Glutamatergic neuron (in vitro differentiated cells): Measurements from ENCODE around the gene ERCC3. TPM values are rescaled to one million over a fixed set of nuclear protein-coding genes. Genes with fewer than 3 reads are reported as not detected.
A peak's percentile ranks its signal among the peaks of the same experiment; 100 is the strongest.

ENCODE experiments used
- DNase-seq: peaks from one replicate; pipeline ENCODE4 v3.0.0; 2022
- H3K27ac Mint-ChIP-seq: one replicate; pipeline ENCODE4 v1.8.0; 2020; ENCODE audit warnings: mild to moderate bottlenecking, mixed read lengths, inconsistent platforms; ENCODE audit not compliant: unreplicated experiment
- H3K27me3 Mint-ChIP-seq: one replicate; pipeline ENCODE4 v1.8.0; 2020; ENCODE audit warnings: mild to moderate bottlenecking, moderate library complexity, mixed read lengths, inconsistent platforms; ENCODE audit not compliant: unreplicated experiment
- H3K36me3 Mint-ChIP-seq: one replicate; pipeline ENCODE4 v1.8.0; 2020; ENCODE audit warnings: mild to moderate bottlenecking, mixed read lengths, inconsistent platforms; ENCODE audit not compliant: unreplicated experiment
- H3K4me1 Mint-ChIP-seq: one replicate; pipeline ENCODE4 v1.8.0; 2020; ENCODE audit warnings: mild to moderate bottlenecking, low read depth, mixed read lengths, inconsistent platforms; ENCODE audit not compliant: unreplicated experiment
- H3K4me3 Mint-ChIP-seq: one replicate; pipeline ENCODE4 v1.8.0; 2020; ENCODE audit warnings: mild to moderate bottlenecking, mixed read lengths, inconsistent platforms; ENCODE audit not compliant: unreplicated experiment
- H3K9me3 Mint-ChIP-seq: one replicate; pipeline ENCODE4 v1.8.0; 2020; ENCODE audit warnings: mild to moderate bottlenecking, moderate library complexity, mixed read lengths, inconsistent platforms; ENCODE audit not compliant: unreplicated experiment
- total RNA-seq: library from RNA; stranded (reverse); fragmentation: NEBNext Ultra II Directional; extraction: Animal tissue kit (Norgen Biotek cat#: 25700); gene quantifications from one replicate; pipeline ENCODE4 v1.2.1, GENCODE V29; 2021; ENCODE audit not compliant: unreplicated experiment
- TF ChIP-seq, protein P1 (sequence below): fragments of 200-600 bp; sonication (generic); IDR thresholded peaks from one replicate; pipeline ENCODE4 v1.5.0; 2021; ENCODE audit not compliant: partially characterized antibody, unreplicated experiment

Gene ERCC3
- total RNA-seq, 1 donor from 2014 or later: 54.0 TPM

- TF ChIP-seq, protein P1, sequence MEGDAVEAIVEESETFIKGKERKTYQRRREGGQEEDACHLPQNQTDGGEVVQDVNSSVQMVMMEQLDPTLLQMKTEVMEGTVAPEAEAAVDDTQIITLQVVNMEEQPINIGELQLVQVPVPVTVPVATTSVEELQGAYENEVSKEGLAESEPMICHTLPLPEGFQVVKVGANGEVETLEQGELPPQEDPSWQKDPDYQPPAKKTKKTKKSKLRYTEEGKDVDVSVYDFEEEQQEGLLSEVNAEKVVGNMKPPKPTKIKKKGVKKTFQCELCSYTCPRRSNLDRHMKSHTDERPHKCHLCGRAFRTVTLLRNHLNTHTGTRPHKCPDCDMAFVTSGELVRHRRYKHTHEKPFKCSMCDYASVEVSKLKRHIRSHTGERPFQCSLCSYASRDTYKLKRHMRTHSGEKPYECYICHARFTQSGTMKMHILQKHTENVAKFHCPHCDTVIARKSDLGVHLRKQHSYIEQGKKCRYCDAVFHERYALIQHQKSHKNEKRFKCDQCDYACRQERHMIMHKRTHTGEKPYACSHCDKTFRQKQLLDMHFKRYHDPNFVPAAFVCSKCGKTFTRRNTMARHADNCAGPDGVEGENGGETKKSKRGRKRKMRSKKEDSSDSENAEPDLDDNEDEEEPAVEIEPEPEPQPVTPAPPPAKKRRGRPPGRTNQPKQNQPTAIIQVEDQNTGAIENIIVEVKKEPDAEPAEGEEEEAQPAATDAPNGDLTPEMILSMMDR: no peak
- Mint-ChIP-seq H3K4me3 (no peak overlapping the region), H3K4me1 (peaks cover 16% of the 10 kb centered on the region), H3K9me3 (no peaks in the 10 kb centered on the region), H3K27me3 (peaks cover 2% of the 10 kb centered on the region), H3K27ac (no peak overlapping the region), H3K36me3 (no peaks in the 10 kb centered on the region)
- no peak for DNase-seq
These were observed 12.1 kb upstream of the ERCC3 start for GRCh38 chr2:127305990-127306585.

DNA sequence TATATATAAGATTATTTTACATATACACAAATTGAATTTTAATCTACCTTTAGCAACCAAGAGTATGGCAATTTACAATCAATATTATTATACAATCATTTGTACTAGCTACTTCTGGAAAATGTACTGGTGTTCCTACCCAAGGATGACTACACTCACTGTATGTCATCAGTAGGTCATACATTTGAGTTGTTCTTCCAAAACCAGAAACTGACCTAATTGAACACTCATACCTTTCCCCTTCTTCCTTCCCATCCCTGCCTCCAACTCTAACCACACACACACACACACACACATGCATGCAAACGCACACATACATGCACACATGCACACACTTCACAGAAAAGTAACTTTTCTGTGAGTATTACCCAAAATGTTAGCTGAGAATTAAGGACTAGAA is 8.2 kb upstream of the ERCC3 start:
- H3K27me3 Mint-ChIP-seq: peaks cover 2% of the 10 kb centered on the region
- DNase-seq: no peak
- no peaks in the 10 kb centered on the region for H3K36me3 Mint-ChIP-seq
- H3K27ac Mint-ChIP-seq: no peak overlapping the region
- H3K9me3 Mint-ChIP-seq: no peaks in the 10 kb centered on the region
- TF ChIP-seq, protein P1: no peak
- peaks cover 8% of the 10 kb centered on the region for H3K4me1 Mint-ChIP-seq
- no peak overlapping the region for H3K4me3 Mint-ChIP-seq

- peak overlapping the region; percentile 52 for H3K27ac Mint-ChIP-seq
- TF ChIP-seq, protein P1: no peak
- peak overlapping the region; percentile 100 for H3K4me3 Mint-ChIP-seq
- no peak for DNase-seq
- peaks cover 8% of the 10 kb centered on the region for H3K36me3 Mint-ChIP-seq
- H3K9me3 Mint-ChIP-seq: no peaks in the 10 kb centered on the region
- peaks cover 8% of the 10 kb centered on the region for H3K4me1 Mint-ChIP-seq
- H3K27me3 Mint-ChIP-seq: peaks cover 2% of the 10 kb centered on the region
These were observed 577 bp downstream of the ERCC3 start for GRCh38 chr2:127293386-127293747.

GRCh38 chr2:127288274-127288673 is 5.7 kb downstream of the ERCC3 start:
- Mint-ChIP-seq H3K27me3 (peaks cover 3% of the 10 kb centered on the region), H3K36me3 (peaks cover 33% of the 10 kb centered on the region), H3K4me1 (peaks cover 8% of the 10 kb centered on the region), H3K4me3 (no peak overlapping the region), H3K27ac (no peak overlapping the region), H3K9me3 (no peaks in the 10 kb centered on the region)
- TF ChIP-seq, protein P1: no peak
- DNase-seq: no peak

GRCh38 chr2:127283275-127283674 is 10.7 kb downstream of the ERCC3 start:
- H3K4me3 Mint-ChIP-seq: no peak overlapping the region

More at GRCh38 chr2:127283275-127283674, 10.7 kb downstream of the ERCC3 start:
- Mint-ChIP-seq H3K36me3 (peaks cover 24% of the 10 kb centered on the region), H3K27ac (no peak overlapping the region), H3K9me3 (no peaks in the 10 kb centered on the region), H3K4me1 (no peaks in the 10 kb centered on the region), H3K27me3 (peaks cover 2% of the 10 kb centered on the region)
- TF ChIP-seq, protein P1: no peak
- no peak for DNase-seq
